ENCODE measurements around the gene EXOSC5. TPM values are rescaled to one million over a fixed set of nuclear protein-coding genes. Genes with fewer than 3 reads are reported as not detected.

EXOSC5 gene
- total and polyA plus RNA-seq, 2 of the 4 experiments (the other 2 are of a cell fraction): 19.0 to 25.2 TPM

GRCh38 chr19:41386442-41386841 is 10.7 kb downstream of the EXOSC5 start:
- Histone ChIP-seq H4K20me1 (ENCODE audit: insufficient read depth, low read length) (no peaks in the 10 kb centered on the region), H3K79me1 (ENCODE audit: low read depth in 1 of 2, low read length in 2 of 2) (no peaks in the 10 kb centered on the region), H3K4me3 (ENCODE audit: insufficient read depth, low read depth, low read length) (no peak overlapping the region), H2BK120ac (ENCODE audit: low read depth, low read length) (no peak overlapping the region), H2AK5ac (ENCODE audit: low read depth, low read length) (no peak overlapping the region), H3K4me1 (ENCODE audit: control insufficient read depth, insufficient read depth, low read length) (no peaks in the 10 kb centered on the region), H2BK5ac (ENCODE audit: low read depth, low read length, poor library complexity, severe bottlenecking) (no peak overlapping the region), H3K18ac (ENCODE audit: low read depth, low read length) (no peak overlapping the region), H3K4ac (ENCODE audit: low read depth, low read length) (no peak overlapping the region), H3K27me3 (ENCODE audit: control insufficient read depth, insufficient read depth, low read length) (no peaks in the 10 kb centered on the region), H3K9me1 (ENCODE audit: insufficient read depth, low read length) (no peaks in the 10 kb centered on the region), H2BK15ac (ENCODE audit: low read depth, low read length) (no peak overlapping the region), H4K5ac (ENCODE audit: low read depth, low read length) (no peak overlapping the region), H4K8ac (ENCODE audit: low read depth in 2 of 2, low read length in 2 of 2) (no peak overlapping the region), H3K23ac (ENCODE audit: low read depth, low read length) (no peak overlapping the region), H3K27ac (ENCODE audit: insufficient read depth, low read length) (no peak overlapping the region), H3K36me3 (ENCODE audit: control insufficient read depth, insufficient read depth, low read length) (peaks cover 27% of the 10 kb centered on the region), H3K9me3 (ENCODE audit: control insufficient read depth, insufficient read depth, low read length) (no peaks in the 10 kb centered on the region), H4K91ac (ENCODE audit: insufficient read depth, low read depth, low read length) (no peak overlapping the region), H3K4me2 (ENCODE audit: low read depth, low read length) (no peak overlapping the region), H2AFZ (replicated peaks; ENCODE audit: low read length, poor library complexity) (no peak overlapping the region), H3K56ac (ENCODE audit: extremely low read depth, insufficient read depth, low read length) (no peak overlapping the region), H3K14ac (replicated peaks; ENCODE audit: low read depth, low read length) (no peak overlapping the region), H2BK20ac (ENCODE audit: low read depth, low read length) (no peak overlapping the region), H3K9ac (ENCODE audit: low read depth, low read length) (no peak overlapping the region), H2AK9ac (replicated peaks; ENCODE audit: low read depth, low read length, poor library complexity) (no peak overlapping the region)
- CTCF ChIA-PET: no interaction called here
- dilution Hi-C loops (cut with HindIII; ENCODE audit: low sequenced_read_pairs, unreplicated experiment): no loop called here
- DNase-seq: no peak
- in situ Hi-C loops (cut with MboI; ENCODE audit: low sequenced_read_pairs): no loop called here
- no TSS peak for BruUV-seq (replicated peaks)
- WGBS, 2 experiments (ENCODE audit: extremely low coverage in 2 of 2, insufficient read length in 1 of 2): no CpG with 5 or more reads among the region's 13 CpGs
- ATAC-seq (ENCODE audit: low read depth): no peak
- intact Hi-C loops (cut with micrococcal nuclease): no loop called here
- POLR2A ChIA-PET (ENCODE audit: unreplicated experiment): no interaction called here
- TF ChIP-seq POLR2A (IDR thresholded peaks at IDR 0.05; ENCODE audit: low read depth, low read length) (no peak), RCOR1 (IDR thresholded peaks at IDR 0.05; ENCODE audit: insufficient replicate concordance, low read length) (no peak), USF2 (IDR thresholded peaks at IDR 0.05; ENCODE audit: low read depth, low read length) (no peak), BHLHE40 (IDR thresholded peaks at IDR 0.05; ENCODE audit: low read depth, low read length) (no peak), MXI1 (IDR thresholded peaks at IDR 0.05; ENCODE audit: borderline replicate concordance, low read depth, low read length) (no peak), NFE2L2 (IDR thresholded peaks at IDR 0.05; ENCODE audit: low read depth, low read length) (no peak), FOS (IDR thresholded peaks at IDR 0.05; ENCODE audit: low read depth, low read length) (no peak), ELK1 (IDR thresholded peaks at IDR 0.05; ENCODE audit: borderline replicate concordance, low read depth, low read length) (no peak), MAFK (IDR thresholded peaks at IDR 0.05; ENCODE audit: low read depth, low read length) (no peak)
